GM12892 (cell line): Measurements from ENCODE around the gene TMEM30A.

Source experiments
- DNase-seq: peaks from one replicate; pipeline ENCODE4 v3.0.0; 2011; ENCODE audit not compliant: insufficient read length
- FAIRE-seq: peaks from 2 replicates; lab custom pipeline; 2011; peaks lifted over from hg19 to GRCh38; lab: Jason Lieb, UNC
- POLR2A ChIP-seq: IDR thresholded peaks from 2 replicates; pipeline ENCODE4 v1.6.1; 2011; ENCODE audit warnings: low read depth, low read length, control low read depth
- POLR2AphosphoS5 ChIP-seq: IDR thresholded peaks from 2 replicates; pipeline ENCODE4 v1.6.1; 2011; ENCODE audit warnings: low read depth, low read length, control low read depth
- TAF1 ChIP-seq: IDR thresholded peaks from 2 replicates; pipeline ENCODE4 v1.6.1; 2011; ENCODE audit warnings: low read depth, mild to moderate bottlenecking, control low read depth, low read length, borderline replicate concordance

The TMEM30A gene

GRCh38 chr6:75221116-75221515 lies 63.5 kb downstream of the TMEM30A start:
- no peak for TF ChIP-seq TAF1
- no peak for TF ChIP-seq POLR2A
- TF ChIP-seq POLR2AphosphoS5 = no peak
- FAIRE-seq = no peak
- no peak for DNase-seq

GRCh38 chr6:75220357-75220756 lies 64.2 kb downstream of the TMEM30A start:
- no peak for TF ChIP-seq TAF1
- no peak for TF ChIP-seq POLR2AphosphoS5
- no peak for TF ChIP-seq POLR2A
- DNase-seq (no peak), FAIRE-seq (no peak)

GRCh38 chr6:75219263-75219662 lies 65.3 kb downstream of the TMEM30A start:
- no peak for FAIRE-seq
- TF ChIP-seq POLR2A = no peak
- TF ChIP-seq TAF1 = no peak
- no peak for TF ChIP-seq POLR2AphosphoS5
- DNase-seq = no peak

GRCh38 chr6:75217193-75217592 lies 67.4 kb downstream of the TMEM30A start:
- DNase-seq (no peak), FAIRE-seq (no peak)
- TF ChIP-seq POLR2A (no peak), TAF1 (no peak), POLR2AphosphoS5 (no peak)

GRCh38 chr6:75215291-75215690 lies 69.3 kb downstream of the TMEM30A start:
- DNase-seq (no peak), FAIRE-seq (no peak)
- TF ChIP-seq TAF1 (no peak), POLR2AphosphoS5 (no peak), POLR2A (no peak)

GRCh38 chr6:75213732-75214131 lies 70.9 kb downstream of the TMEM30A start:
- no peak for DNase-seq
- no peak for FAIRE-seq
- TF ChIP-seq POLR2AphosphoS5 = no peak
- no peak for TF ChIP-seq TAF1
- no peak for TF ChIP-seq POLR2A

GRCh38 chr6:75213112-75213511 lies 71.5 kb downstream of the TMEM30A start:
- DNase-seq (no peak), FAIRE-seq (no peak)
- TF ChIP-seq POLR2AphosphoS5 (no peak), TAF1 (no peak), POLR2A (no peak)

- no peak for TF ChIP-seq TAF1
- no peak for TF ChIP-seq POLR2AphosphoS5
- no peak for DNase-seq
- FAIRE-seq = no peak
These were observed 72.5 kb downstream of the TMEM30A start for GRCh38 chr6:75211920-75212590.

- TF ChIP-seq TAF1 (no peak), POLR2AphosphoS5 (no peak), POLR2A (no peak)
- no peak for FAIRE-seq
- no peak for DNase-seq
These were observed 73.5 kb downstream of the TMEM30A start for GRCh38 chr6:75210885-75211739.

GRCh38 chr6:75209184-75209723 lies 75.3 kb downstream of the TMEM30A start:
- TF ChIP-seq TAF1 (no peak), POLR2AphosphoS5 (no peak), POLR2A (no peak)
- no peak for FAIRE-seq
- no peak for DNase-seq
